B cell (primary cell): Measurements from ENCODE around the gene ZNF331. TPM values are rescaled to one million over a fixed set of nuclear protein-coding genes. Genes with fewer than 3 reads are reported as not detected.

Experiments
- ATAC-seq: fragments of 200-7000 bp; cut with Tn5 transposase; one replicate; pipeline ENCODE4 v1.10.0; 2021; ENCODE audit warnings: low read depth, mild to moderate bottlenecking, moderate number of reproducible peaks, moderate library complexity
- CTCF ChIA-PET: fragments of 350-600 bp; sonication (Branson Sonifier 250); formaldehyde crosslinking; loops from one replicate; lab custom pipeline; 2021; ENCODE audit warnings: antibody characterized with exemption, inconsistent platforms; lab: Charles Lee
- POLR2A ChIA-PET: fragments of 350-600 bp; sonication (Branson Sonifier 250); formaldehyde crosslinking; loops from one replicate; lab custom pipeline; 2021; ENCODE audit warnings: antibody characterized with exemption; lab: Charles Lee
- DNase-seq: peaks from one replicate; pipeline ENCODE4 v3.0.0; 2013
- H2AFZ ChIP-seq: 2 replicates; pipeline ENCODE4 v1.6.1; 2012; ENCODE audit warnings: mild to moderate bottlenecking, low read depth, low read length; ENCODE audit not compliant: insufficient read depth, poor library complexity, severe bottlenecking
- H3K27ac ChIP-seq, 2 donors: 1 replicate in 1 of 2; 2 replicates in 1 of 2; pipeline ENCODE4 v1.5.1; 2012 to 2013; ENCODE audit warnings: low read length in 2 of 2, mild to moderate bottlenecking in 2 of 2, moderate library complexity in 1 of 2
- H3K27me3 ChIP-seq, 4 experiments: fragments of 200-600 bp in 1 of 4; sonication (generic) in 1 of 4; replicated peaks in 1 of 4; 1 replicate in 2 of 4; 2 replicates in 2 of 4; pipeline versions ENCODE4 v1.6.1 to v1.7.0; 2013 to 2016; ENCODE audit warnings: low read length in 3 of 4, mild to moderate bottlenecking in 2 of 4, mixed read lengths in 1 of 4, moderate library complexity in 1 of 4; ENCODE audit not compliant: insufficient read depth in 4 of 4, control insufficient read depth in 3 of 4; ENCODE audit errors: control extremely low read depth in 1 of 4
- H3K36me3 ChIP-seq, 2 experiments: replicated peaks in 1 of 2; 1 replicate in 1 of 2; 2 replicates in 1 of 2; pipeline versions ENCODE4 v1.6.1 to v1.7.1; 2013; ENCODE audit warnings: low read length in 1 of 2; ENCODE audit not compliant: insufficient read depth in 2 of 2, control insufficient read depth in 1 of 2; ENCODE audit errors: control extremely low read depth in 1 of 2, extremely low read depth in 1 of 2
- H3K4me1 ChIP-seq, 2 donors: fragments of 200-600 bp in 1 of 2; sonication (generic) in 1 of 2; 1 replicate in 1 of 2; 2 replicates in 1 of 2; pipeline versions ENCODE4 v1.5.1 to v1.6.1; 2013 to 2017; ENCODE audit warnings: low read length in 2 of 2; ENCODE audit not compliant: control insufficient read depth in 2 of 2, insufficient read depth in 2 of 2
- H3K4me2 ChIP-seq: replicated peaks from 2 replicates; pipeline ENCODE3; 2012; ENCODE audit warnings: mild to moderate bottlenecking, low read depth, low read length; ENCODE audit not compliant: poor library complexity, severe bottlenecking
- H3K4me3 ChIP-seq, 5 experiments: fragments of 200-600 bp in 1 of 5; sonication (generic) in 1 of 5; 1 replicate in 3 of 5; 2 replicates in 2 of 5; pipeline versions ENCODE4 v1.5.1 to v1.7.0; 2011 to 2016; ENCODE audit warnings: low read length in 4 of 5, mild to moderate bottlenecking in 4 of 5, low read depth in 2 of 5, control low read depth in 1 of 5, moderate library complexity in 1 of 5; ENCODE audit not compliant: insufficient read depth in 1 of 5; ENCODE audit errors: control extremely low read depth in 1 of 5, extremely low read depth in 1 of 5
- H3K79me2 ChIP-seq: fragments of 200-600 bp; sonication (generic); one replicate; pipeline ENCODE4 v1.6.0; 2016; ENCODE audit warnings: low read length; ENCODE audit not compliant: control insufficient read depth, insufficient read depth
- H3K9ac ChIP-seq: fragments of 200-600 bp; sonication (generic); 2 replicates; pipeline ENCODE4 v1.6.1; 2017; ENCODE audit warnings: mild to moderate bottlenecking, low read length, moderate library complexity
- H3K9me3 ChIP-seq, 3 donors: one replicate each; pipeline versions ENCODE4 v1.6.1 to v1.7.1; 2013; ENCODE audit warnings: low read length in 2 of 3; ENCODE audit not compliant: control insufficient read depth in 2 of 3, insufficient read depth in 1 of 3; ENCODE audit errors: control extremely low read depth in 1 of 3
- H4K20me1 ChIP-seq: 2 replicates; pipeline ENCODE4 v1.6.0; 2012; ENCODE audit warnings: mild to moderate bottlenecking, low read length; ENCODE audit not compliant: insufficient read depth, control insufficient read depth, poor library complexity, severe bottlenecking
- H3K27ac Mint-ChIP-seq: one replicate; pipeline ENCODE4 v1.8.0; 2021; ENCODE audit warnings: mixed read lengths
- H3K27me3 Mint-ChIP-seq: one replicate; pipeline ENCODE4 v1.8.0; 2021; ENCODE audit warnings: mixed read lengths
- H3K4me1 Mint-ChIP-seq: one replicate; pipeline ENCODE4 v1.8.0; 2021; ENCODE audit warnings: mixed read lengths
- H3K4me3 Mint-ChIP-seq: one replicate; pipeline ENCODE4 v1.8.0; 2021; ENCODE audit warnings: mixed read lengths
- H3K9me3 Mint-ChIP-seq: one replicate; pipeline ENCODE4 v1.8.0; 2022; ENCODE audit warnings: mixed read lengths; ENCODE audit not compliant: insufficient read depth
- CTCF ChIP-seq: fragments of 200-600 bp; IDR thresholded peaks from one replicate; pipeline ENCODE4 v1.8.0; 2022; ENCODE audit warnings: antibody characterized with exemption, mild to moderate bottlenecking
- EZH2 ChIP-seq: IDR thresholded peaks from 2 replicates; pipeline ENCODE4 v1.6.1; 2012; ENCODE audit warnings: borderline replicate concordance, low read depth, mild to moderate bottlenecking, moderate library complexity, low read length; ENCODE audit not compliant: insufficient read depth, poor library complexity, severe bottlenecking
- WGBS: methylation state at CpG from one replicate; pipeline ENCODE4 v1.1.5; 2013; ENCODE audit warnings: missing lambda C conversion rate; ENCODE audit not compliant: insufficient coverage; 5-methylcytosine and 5-hydroxymethylcytosine counted together
- intact Hi-C: fragments of 100-400 bp; cut with micrococcal nuclease; formaldehyde crosslinking; loops from one replicate; pipeline ENCODE4 v1.10.0; 2022
- polyA plus RNA-seq: library from polyadenylated mRNA; depleted of rRNA; stranded (reverse); fragments of >200 nt; gene quantifications from 2 replicates; pipeline ENCODE4 v1.2.3, GENCODE V29; 2012
- total RNA-seq, 2 donors: library from RNA; stranded (reverse); fragments of 120-200 nt in 1 of 2; gene quantifications; 1 replicate in 1 of 2; 2 replicates in 1 of 2; pipeline versions ENCODE4 v1.2.3 to v1.2.4, GENCODE V29; 2013 to 2022

ZNF331 gene
- total and polyA plus RNA-seq, 2 donors (not counting 1 experiment from before 2014, with no cell fraction given) = 21.6 to 60.1 TPM

GRCh38 chr19:53624771-53625545 lies 87.0 kb downstream of the ZNF331 start:
- 81% methylated on average over 9 of the region's 16 CpGs for whole genome bisulfite sequencing

More at GRCh38 chr19:53624771-53625545, 87.0 kb downstream of the ZNF331 start:
- Histone ChIP-seq H3K4me3 (no peak overlapping the region), H3K27me3 (no peaks in the 10 kb centered on the region), H3K36me3 (no peaks in the 10 kb centered on the region), H3K4me1 (no peaks in the 10 kb centered on the region), H2AFZ (no peak overlapping the region), H3K9me3 (peaks cover 0 to 3% (median 0%) of the 10 kb centered on the region in 3 donors), H3K79me2 (no peaks in the 10 kb centered on the region), H3K27ac (no peak overlapping the region), H3K4me2 (no peak overlapping the region), H3K9ac (no peak overlapping the region), H4K20me1 (no peaks in the 10 kb centered on the region)
- no peak for TF ChIP-seq EZH2
- no peak for TF ChIP-seq CTCF
- Mint-ChIP-seq H3K4me3 (no peak overlapping the region), H3K9me3 (no peaks in the 10 kb centered on the region), H3K27me3 (no peaks in the 10 kb centered on the region), H3K4me1 (no peaks in the 10 kb centered on the region), H3K27ac (no peak overlapping the region)
- DNase-seq (no peak), ATAC-seq (no peak)
- intact Hi-C loops = no loop called here
- ChIA-PET CTCF (no interaction called here), POLR2A (no interaction called here)
